GM12864 (cell line): Measurements from ENCODE around the gene ACAA2.
"Not testable (repeated sequence)": the region's sequence is repeated elsewhere in the genome, so short reads cannot be mapped to it uniquely, and the experiment has no call there.

Source experiments
- DNase-seq: peaks from one replicate; pipeline ENCODE4 v3.0.0-alpha.2; 2011; ENCODE audit warnings: low read depth
- H3K4me3 ChIP-seq: 2 replicates; pipeline ENCODE4 v1.5.1; 2011; ENCODE audit warnings: mild to moderate bottlenecking, low read depth, low read length, control low read depth
- CTCF ChIP-seq: IDR thresholded peaks from 2 replicates; pipeline ENCODE4 v1.5.1; 2011; ENCODE audit warnings: low read depth, mild to moderate bottlenecking, moderate library complexity, low read length, control low read depth, inconsistent platforms; ENCODE audit errors: missing control alignments

The ACAA2 gene

GRCh38 chr18:49784427-49785185, 28.7 kb downstream of the ACAA2 start:
- no peak overlapping the region for H3K4me3 ChIP-seq
- no peak for DNase-seq
- peak; percentile 6 for TF ChIP-seq CTCF

- DNase-seq, H3K4me3 ChIP-seq: not testable (repeated sequence)
Observed at GRCh38 chr18:49783631-49784030, 29.7 kb downstream of the ACAA2 start.

- no peak overlapping the region for H3K4me3 ChIP-seq
- no peak for DNase-seq
- TF ChIP-seq CTCF: no peak
Observed at GRCh38 chr18:49778826-49779465, 34.4 kb downstream of the ACAA2 start.

- no peak for TF ChIP-seq CTCF
Observed at GRCh38 chr18:49769047-49769728, 44.1 kb downstream of the ACAA2 start.

GRCh38 chr18:49768051-49768391, 45.3 kb downstream of the ACAA2 start:
- TF ChIP-seq CTCF: peak; percentile 39
- H3K4me3 ChIP-seq: no peak overlapping the region
- DNase-seq: no peak

More at GRCh38 chr18:49769047-49769728, 44.1 kb downstream of the ACAA2 start:
- DNase-seq: no peak
- no peak overlapping the region for H3K4me3 ChIP-seq

GRCh38 chr18:49767111-49768050, 46.0 kb downstream of the ACAA2 start:
- no peak overlapping the region for H3K4me3 ChIP-seq

More at GRCh38 chr18:49767111-49768050, 46.0 kb downstream of the ACAA2 start:
- DNase-seq: no peak
- TF ChIP-seq CTCF: no peak
